ENCODE data around the gene ZNF350.

DNA sequence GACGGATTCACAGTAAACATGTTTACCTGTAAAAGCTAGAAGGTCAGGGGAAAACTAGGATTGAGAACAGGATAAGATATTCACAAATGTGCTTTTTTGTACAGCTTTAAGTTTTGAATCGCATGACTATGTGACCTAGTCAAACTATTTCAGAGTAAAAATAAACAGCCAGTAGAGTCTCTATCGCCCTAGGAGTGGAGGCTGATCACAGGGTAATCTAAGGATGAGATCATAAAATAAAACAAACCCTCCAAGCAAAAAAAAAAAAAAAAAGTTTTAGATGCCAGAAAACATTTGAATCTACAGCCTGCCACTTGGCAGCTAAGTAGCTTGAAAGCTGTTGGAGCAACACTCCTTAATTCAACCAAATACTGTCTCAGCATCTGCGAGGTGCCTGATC lies 26.8 kb downstream of the ZNF350 start:
- no peak for TF ChIP-seq POLR2A (IDR thresholded peaks at IDR 0.05; ENCODE audit: low read depth, low read length)
- TF ChIP-seq, protein P1, sequence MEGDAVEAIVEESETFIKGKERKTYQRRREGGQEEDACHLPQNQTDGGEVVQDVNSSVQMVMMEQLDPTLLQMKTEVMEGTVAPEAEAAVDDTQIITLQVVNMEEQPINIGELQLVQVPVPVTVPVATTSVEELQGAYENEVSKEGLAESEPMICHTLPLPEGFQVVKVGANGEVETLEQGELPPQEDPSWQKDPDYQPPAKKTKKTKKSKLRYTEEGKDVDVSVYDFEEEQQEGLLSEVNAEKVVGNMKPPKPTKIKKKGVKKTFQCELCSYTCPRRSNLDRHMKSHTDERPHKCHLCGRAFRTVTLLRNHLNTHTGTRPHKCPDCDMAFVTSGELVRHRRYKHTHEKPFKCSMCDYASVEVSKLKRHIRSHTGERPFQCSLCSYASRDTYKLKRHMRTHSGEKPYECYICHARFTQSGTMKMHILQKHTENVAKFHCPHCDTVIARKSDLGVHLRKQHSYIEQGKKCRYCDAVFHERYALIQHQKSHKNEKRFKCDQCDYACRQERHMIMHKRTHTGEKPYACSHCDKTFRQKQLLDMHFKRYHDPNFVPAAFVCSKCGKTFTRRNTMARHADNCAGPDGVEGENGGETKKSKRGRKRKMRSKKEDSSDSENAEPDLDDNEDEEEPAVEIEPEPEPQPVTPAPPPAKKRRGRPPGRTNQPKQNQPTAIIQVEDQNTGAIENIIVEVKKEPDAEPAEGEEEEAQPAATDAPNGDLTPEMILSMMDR (IDR thresholded peaks at IDR 0.05; ENCODE audit: extremely low read depth in 1 of 2, insufficient read depth in 1 of 2, low read depth in 1 of 2, low read length in 2 of 2) = no peak

All from endothelial cell of umbilical vein (primary cell).